Measurements from ENCODE around the gene NRSN2. TPM values are rescaled to one million over a fixed set of nuclear protein-coding genes. Genes with fewer than 3 reads are reported as not detected.

NRSN2 gene
- total and polyA plus RNA-seq, 2 donors (not counting 3 experiments of a cell fraction or from before 2014, with no cell fraction given), result 36.9 to 64.1 TPM

- ChIA-PET CTCF (interaction anchor here (1.0 to 6.2 kb wide), 6 partner anchors 9 to 293 kb away, joined by 3 to 120 read pairs (median 20); no protein-coding TSS in a partner anchor), POLR2A (no interaction called here)
- TF ChIP-seq POLR2A (IDR thresholded peaks at IDR 0.05; ENCODE audit: low read depth, low read length), result no peak
- TF ChIP-seq CTCF (IDR thresholded peaks at IDR 0.05; ENCODE audit: extremely low read depth in 1 of 2, insufficient read depth in 1 of 2, low read depth in 1 of 2, low read length in 2 of 2), result no peak
- no peak for TF ChIP-seq MYC (IDR thresholded peaks at IDR 0.05; ENCODE audit: low read depth, low read length)
- TF ChIP-seq FOS (IDR thresholded peaks at IDR 0.05; ENCODE audit: borderline replicate concordance, insufficient read depth, low read length), result no peak
- no peak for FAIRE-seq
- Histone ChIP-seq H3K4me2 (ENCODE audit: insufficient read depth, low read length) (no peak overlapping the region), H3K9me3 (replicated peaks; ENCODE audit: control insufficient read depth, insufficient read depth, low read length) (no peaks in the 10 kb centered on the region), H3K27me3 (ENCODE audit: control insufficient read depth in 2 of 2, insufficient read depth in 2 of 2, low read length in 2 of 2) (no peaks in the 10 kb centered on the region), H3K4me1 (ENCODE audit: control insufficient read depth, extremely low read depth, insufficient read depth, low read length) (peaks cover 5% of the 10 kb centered on the region), H3K9me1 (replicated peaks; ENCODE audit: control insufficient read depth, extremely low read depth, insufficient read depth, low read length) (no peaks in the 10 kb centered on the region), H3K4me3 (replicated peaks in 1 of 3; ENCODE audit: insufficient read depth in 1 of 3, low read depth in 1 of 3, low read length in 3 of 3) (no peak overlapping the region), H3K36me3 (ENCODE audit: control insufficient read depth in 2 of 2, extremely low read depth in 1 of 2, insufficient read depth in 2 of 2, low read length in 2 of 2) (peaks cover 0 to 2% of the 10 kb centered on the region in 2 experiments), H3K79me2 (ENCODE audit: control insufficient read depth, insufficient read depth, low read length) (no peaks in the 10 kb centered on the region), H3K27ac (ENCODE audit: insufficient read depth, low read depth, low read length) (no peak overlapping the region), H2AFZ (ENCODE audit: low read depth, low read length) (no peak overlapping the region), H3K9ac (replicated peaks; ENCODE audit: extremely low read depth, insufficient read depth, low read length) (no peak overlapping the region), H4K20me1 (replicated peaks; ENCODE audit: control insufficient read depth, extremely low read depth, insufficient read depth, low read length) (no peaks in the 10 kb centered on the region)
- dilution Hi-C loops (cut with MboI; ENCODE audit: extremely low pct_ligation_motif_present, low sequenced_read_pairs), result no loop called here
- BruUV-seq (replicated peaks), result no TSS peak
- no peak for DNase-seq (ENCODE audit: low read depth, low spot score)
- intact Hi-C loops (cut with micrococcal nuclease), result no loop called here
Observed at GRCh38 chr20:353166-353565, 6.3 kb downstream of the NRSN2 start.

DNA sequence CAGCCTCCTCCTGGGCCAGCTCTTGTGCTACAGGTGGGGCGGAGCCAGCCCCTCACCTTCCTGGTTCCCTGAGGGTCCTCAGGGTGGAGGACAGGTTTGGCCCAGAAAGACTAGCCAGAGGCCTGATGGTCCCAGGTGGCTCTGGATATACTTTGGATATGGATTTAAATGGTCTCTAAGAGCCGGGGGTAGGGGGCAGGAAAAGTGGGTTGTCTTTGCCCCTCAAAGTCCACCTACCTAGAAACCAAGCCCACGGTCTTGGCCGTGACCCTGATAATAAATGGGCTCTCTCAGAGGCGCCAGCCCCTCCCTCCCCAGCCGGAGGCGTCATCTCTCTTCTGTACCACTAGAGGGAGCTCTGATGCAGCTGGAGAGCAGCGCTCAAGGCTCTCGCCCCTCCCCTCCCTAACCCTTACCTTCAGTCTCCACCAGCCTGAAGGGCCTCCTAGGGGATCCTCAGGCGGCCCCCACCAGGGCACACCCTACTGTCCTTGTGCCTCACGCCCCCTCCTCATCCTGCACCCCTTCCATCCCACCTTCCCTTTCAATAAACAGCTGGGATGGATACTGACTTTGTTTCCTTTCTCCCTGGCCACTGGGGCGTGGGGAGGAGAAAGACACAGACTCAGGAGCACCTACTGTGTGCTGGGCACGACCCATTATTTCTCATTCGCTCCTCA is 7.5 kb downstream of the NRSN2 start:
- intact Hi-C loops (cut with micrococcal nuclease), result loop anchor here (1.0 to 2.0 kb wide), 8 partner anchors 18 to 385 kb away; partner anchors contain the start of genes TBC1D20 and TRIB3
- BruUV-seq (replicated peaks), result no TSS peak
- H2AFZ ChIP-seq (ENCODE audit: low read depth, low read length), result no peak overlapping the region

More for the DNA sequence above, 7.5 kb downstream of the NRSN2 start:
- TF ChIP-seq JUN (IDR thresholded peaks at IDR 0.05; ENCODE audit: borderline replicate concordance, insufficient read depth, insufficient read length, low read depth), result no peak
- peak; percentile 75 for TF ChIP-seq POLR2AphosphoS5 (IDR thresholded peaks at IDR 0.05; ENCODE audit: insufficient read depth, low read depth, low read length)
- no peak for TF ChIP-seq POLR2A (IDR thresholded peaks at IDR 0.05; ENCODE audit: low read depth, low read length)
- TF ChIP-seq GATA2 (IDR thresholded peaks at IDR 0.05; ENCODE audit: insufficient read depth, insufficient read length, low read depth, low read length), result no peak
- TF ChIP-seq EZH2 (IDR thresholded peaks at IDR 0.05; ENCODE audit: borderline replicate concordance, low read depth, low read length, severe bottlenecking), result no peak
- no peak for TF ChIP-seq MYC (IDR thresholded peaks at IDR 0.05; ENCODE audit: low read depth, low read length)
- TF ChIP-seq FOS (IDR thresholded peaks at IDR 0.05; ENCODE audit: borderline replicate concordance, insufficient read depth, low read length), result no peak
- TF ChIP-seq, protein P1, sequence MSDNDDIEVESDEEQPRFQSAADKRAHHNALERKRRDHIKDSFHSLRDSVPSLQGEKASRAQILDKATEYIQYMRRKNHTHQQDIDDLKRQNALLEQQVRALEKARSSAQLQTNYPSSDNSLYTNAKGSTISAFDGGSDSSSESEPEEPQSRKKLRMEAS (IDR thresholded peaks at IDR 0.05; ENCODE audit: insufficient read depth, insufficient read length), result no peak
- peak; percentile 89 to 94 for TF ChIP-seq CTCF (IDR thresholded peaks at IDR 0.05; ENCODE audit: extremely low read depth in 1 of 2, insufficient read depth in 1 of 2, low read depth in 1 of 2, low read length in 2 of 2)
- H3K27ac ChIP-seq (ENCODE audit: insufficient read depth, low read depth, low read length), result no peak overlapping the region
- no peaks in the 10 kb centered on the region for H3K9me1 ChIP-seq (replicated peaks; ENCODE audit: control insufficient read depth, extremely low read depth, insufficient read depth, low read length)
- H3K36me3 ChIP-seq (ENCODE audit: control insufficient read depth in 2 of 2, extremely low read depth in 1 of 2, insufficient read depth in 2 of 2, low read length in 2 of 2), result peaks cover 0 to 2% of the 10 kb centered on the region in 2 experiments
- H4K20me1 ChIP-seq (replicated peaks; ENCODE audit: control insufficient read depth, extremely low read depth, insufficient read depth, low read length), result no peaks in the 10 kb centered on the region
- H3K27me3 ChIP-seq (ENCODE audit: control insufficient read depth in 2 of 2, insufficient read depth in 2 of 2, low read length in 2 of 2), result no peaks in the 10 kb centered on the region
- H3K9me3 ChIP-seq (replicated peaks; ENCODE audit: control insufficient read depth, insufficient read depth, low read length), result no peaks in the 10 kb centered on the region
- H3K4me3 ChIP-seq (replicated peaks in 1 of 3; ENCODE audit: insufficient read depth in 1 of 3, low read depth in 1 of 3, low read length in 3 of 3), result no peak overlapping the region
- no peak overlapping the region for H3K4me2 ChIP-seq (ENCODE audit: insufficient read depth, low read length)
- DNase-seq (ENCODE audit: low read depth, low spot score) (peak; percentile 76), FAIRE-seq (peak; percentile 40)
- dilution Hi-C loops (cut with MboI; ENCODE audit: extremely low pct_ligation_motif_present, low sequenced_read_pairs), result no loop called here
- POLR2A ChIA-PET, result no interaction called here
- H3K4me1 ChIP-seq (ENCODE audit: control insufficient read depth, extremely low read depth, insufficient read depth, low read length), result no peaks in the 10 kb centered on the region
- H3K79me2 ChIP-seq (ENCODE audit: control insufficient read depth, insufficient read depth, low read length), result no peaks in the 10 kb centered on the region
- CTCF ChIA-PET, result interaction anchor here (0.6 to 6.2 kb wide), 24 partner anchors 8 to 403 kb away, joined by 3 to 120 read pairs (median 4); partner anchors contain the start of gene TRIB3
- no peak overlapping the region for H3K9ac ChIP-seq (replicated peaks; ENCODE audit: extremely low read depth, insufficient read depth, low read length)
